HepG2 (cell line): Measurements from ENCODE around the gene MAPK1. TPM values are rescaled to one million over a fixed set of nuclear protein-coding genes. Genes with fewer than 3 reads are reported as not detected.

ENCODE experiments used
- ARID4A ChIP-seq: sonication (generic); formaldehyde crosslinking; IDR thresholded peaks from 2 replicates; pipeline ENCODE4 v1.5.0; 2020; ENCODE audit warnings: mild to moderate bottlenecking, missing genetic modification reagents, borderline replicate concordance
- ATM ChIP-seq: fragments of 450-650 bp; IDR thresholded peaks from 2 replicates; pipeline ENCODE4 v1.7.1; 2017; ENCODE audit warnings: mild to moderate bottlenecking, borderline replicate concordance
- JUN ChIP-seq: sonication (generic); formaldehyde crosslinking; IDR thresholded peaks from 2 replicates; pipeline ENCODE4 v1.4.0; 2020; ENCODE audit warnings: mild to moderate bottlenecking, missing genetic modification reagents
- KAT2B ChIP-seq: fragments of 150-350 bp; IDR thresholded peaks from 2 replicates; pipeline ENCODE4 v1.6.1; 2014; ENCODE audit warnings: low read depth, low read length, borderline replicate concordance
- MIER3 ChIP-seq: IDR thresholded peaks from 2 replicates; pipeline ENCODE4 v1.6.1; 2016; ENCODE audit warnings: missing compliant biosample characterization, borderline replicate concordance
- MYNN ChIP-seq: sonication (generic); formaldehyde crosslinking; IDR thresholded peaks from 2 replicates; pipeline ENCODE4 v1.4.0; 2020; ENCODE audit warnings: mild to moderate bottlenecking, low read depth, missing genetic modification reagents
- POLR2A ChIP-seq, 2 experiments: IDR thresholded peaks; 2 replicates each; pipeline ENCODE4 v1.6.1; 2011; ENCODE audit warnings: low read depth in 2 of 2, low read length in 2 of 2, mild to moderate bottlenecking in 1 of 2, moderate library complexity in 1 of 2; ENCODE audit not compliant: insufficient read depth in 1 of 2
- REXO4 ChIP-seq: sonication (generic); formaldehyde crosslinking; IDR thresholded peaks from 2 replicates; pipeline ENCODE4 v1.8.0; 2022; ENCODE audit warnings: missing genetic modification reagents, mild to moderate bottlenecking, borderline replicate concordance
- ZBED4 ChIP-seq: sonication (generic); formaldehyde crosslinking; IDR thresholded peaks from 2 replicates; pipeline ENCODE4 v1.4.0; 2020; ENCODE audit warnings: missing genetic modification reagents, borderline replicate concordance
- ZHX1 ChIP-seq: sonication (generic); formaldehyde crosslinking; IDR thresholded peaks from 2 replicates; pipeline ENCODE4 v1.8.1; 2022; ENCODE audit warnings: low read depth, mild to moderate bottlenecking, missing genetic modification reagents
- polyA plus RNA-seq, 8 experiments: library from polyadenylated mRNA; depleted of rRNA in 3 of 8; stranded (reverse) in 7 of 8; unstranded in 1 of 8; fragments of >200 nt; fragmentation: Illumina TruSeq in 4 of 8; extraction: Trizol in 4 of 8; gene quantifications; 2 replicates each; pipeline versions ENCODE4 v1.2.1 to v1.2.3, GENCODE V29; 2011 to 2016; ENCODE audit warnings: low read depth in 4 of 8, missing spikeins in 1 of 8, mixed read lengths in 1 of 8; ENCODE audit not compliant: insufficient read depth in 1 of 8
- total RNA-seq, 5 experiments: library from RNA; depleted of rRNA; stranded (reverse); fragments of >200 nt; fragmentation: Illumina TruSeq; extraction: Trizol; gene quantifications; 2 replicates each; pipeline ENCODE4 v1.2.3, GENCODE V29; 2016; ENCODE audit warnings: low read depth in 1 of 5
- TF ChIP-seq, protein P1 (sequence below): sonication (generic); formaldehyde crosslinking; IDR thresholded peaks from 2 replicates; pipeline ENCODE4 v1.9.0; 2021; ENCODE audit warnings: missing genetic modification reagents, borderline replicate concordance
- TF ChIP-seq, protein P2 (sequence below): IDR thresholded peaks from 2 replicates; pipeline ENCODE4 v1.6.1; 2016; ENCODE audit warnings: missing compliant biosample characterization, missing genetic modification reagents, borderline replicate concordance

The MAPK1 gene
- total and polyA plus RNA-seq, 2 of the 13 experiments (the other 11 are each of a cell fraction or from before 2014, with no cell fraction given) = 107 to 114 TPM

DNA sequence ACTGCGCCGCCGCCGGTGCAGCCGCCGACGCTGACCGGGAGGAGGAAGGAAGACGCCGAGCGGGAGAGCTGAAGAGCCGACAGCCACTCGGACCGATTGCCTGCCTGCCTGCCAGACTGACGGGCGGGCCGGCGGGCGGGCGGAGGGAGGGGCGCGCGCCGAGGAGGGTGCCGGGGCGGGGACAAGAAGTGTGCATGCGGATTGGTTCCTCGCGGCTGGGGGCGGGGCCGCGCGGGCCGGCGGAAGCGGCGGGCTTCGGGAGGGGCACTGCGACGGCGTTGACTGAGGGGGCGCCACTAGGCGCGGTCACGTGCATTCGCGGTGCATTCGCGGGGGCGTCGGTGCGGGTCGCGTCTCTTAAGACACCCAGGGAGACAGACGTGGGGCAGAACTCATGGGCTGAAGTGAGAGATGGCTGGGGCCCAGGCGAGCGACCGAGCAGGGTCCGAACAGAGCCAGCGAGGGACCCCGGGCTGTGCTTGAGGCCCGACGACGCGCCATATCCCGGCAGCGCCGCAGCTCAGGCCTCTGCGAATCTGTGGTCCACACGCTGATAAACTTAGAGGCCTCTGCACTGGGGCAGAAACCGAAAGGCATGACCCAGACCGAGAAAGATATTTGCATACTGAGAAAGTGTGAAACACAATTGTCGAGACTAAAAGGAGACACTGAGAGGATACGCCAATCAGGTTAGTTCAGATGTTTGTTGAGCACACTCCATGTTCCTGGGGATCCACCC lies at the start of gene MAPK1 (continued):
- peak; percentile 82 to 92 for TF ChIP-seq POLR2A (IDR thresholded peaks at IDR 0.05; ENCODE audit: insufficient read depth in 1 of 2, low read depth in 2 of 2, low read length in 2 of 2)
- no peak for TF ChIP-seq MYNN (CRISPR knock-in tag)
- TF ChIP-seq ZBED4 (CRISPR knock-in tag) = peak; percentile 37; the same call in 1 of the 2 replicates
- TF ChIP-seq ZHX1 (CRISPR knock-in tag) = no peak
- no peak for TF ChIP-seq JUN
- TF ChIP-seq ARID4A (CRISPR knock-in tag) = peak; percentile 89
- TF ChIP-seq, protein P1, sequence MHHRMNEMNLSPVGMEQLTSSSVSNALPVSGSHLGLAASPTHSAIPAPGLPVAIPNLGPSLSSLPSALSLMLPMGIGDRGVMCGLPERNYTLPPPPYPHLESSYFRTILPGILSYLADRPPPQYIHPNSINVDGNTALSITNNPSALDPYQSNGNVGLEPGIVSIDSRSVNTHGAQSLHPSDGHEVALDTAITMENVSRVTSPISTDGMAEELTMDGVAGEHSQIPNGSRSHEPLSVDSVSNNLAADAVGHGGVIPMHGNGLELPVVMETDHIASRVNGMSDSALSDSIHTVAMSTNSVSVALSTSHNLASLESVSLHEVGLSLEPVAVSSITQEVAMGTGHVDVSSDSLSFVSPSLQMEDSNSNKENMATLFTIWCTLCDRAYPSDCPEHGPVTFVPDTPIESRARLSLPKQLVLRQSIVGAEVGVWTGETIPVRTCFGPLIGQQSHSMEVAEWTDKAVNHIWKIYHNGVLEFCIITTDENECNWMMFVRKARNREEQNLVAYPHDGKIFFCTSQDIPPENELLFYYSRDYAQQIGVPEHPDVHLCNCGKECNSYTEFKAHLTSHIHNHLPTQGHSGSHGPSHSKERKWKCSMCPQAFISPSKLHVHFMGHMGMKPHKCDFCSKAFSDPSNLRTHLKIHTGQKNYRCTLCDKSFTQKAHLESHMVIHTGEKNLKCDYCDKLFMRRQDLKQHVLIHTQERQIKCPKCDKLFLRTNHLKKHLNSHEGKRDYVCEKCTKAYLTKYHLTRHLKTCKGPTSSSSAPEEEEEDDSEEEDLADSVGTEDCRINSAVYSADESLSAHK = no peak
- TF ChIP-seq, protein P2, sequence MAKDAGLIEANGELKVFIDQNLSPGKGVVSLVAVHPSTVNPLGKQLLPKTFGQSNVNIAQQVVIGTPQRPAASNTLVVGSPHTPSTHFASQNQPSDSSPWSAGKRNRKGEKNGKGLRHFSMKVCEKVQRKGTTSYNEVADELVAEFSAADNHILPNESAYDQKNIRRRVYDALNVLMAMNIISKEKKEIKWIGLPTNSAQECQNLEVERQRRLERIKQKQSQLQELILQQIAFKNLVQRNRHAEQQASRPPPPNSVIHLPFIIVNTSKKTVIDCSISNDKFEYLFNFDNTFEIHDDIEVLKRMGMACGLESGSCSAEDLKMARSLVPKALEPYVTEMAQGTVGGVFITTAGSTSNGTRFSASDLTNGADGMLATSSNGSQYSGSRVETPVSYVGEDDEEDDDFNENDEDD (CRISPR knock-in tag) = peak; percentile 86; the same call in 1 of the 2 replicates
- peak; percentile 48 for TF ChIP-seq MIER3 (CRISPR knock-in tag)
- TF ChIP-seq REXO4 (CRISPR knock-in tag) = no peak
- TF ChIP-seq ATM = no peak
- no peak for TF ChIP-seq KAT2B
